COLO668 (cell line): ENCODE results near the gene PTPRD.
A peak's percentile ranks its signal among the peaks of the same experiment; 100 is the strongest.

ENCODE experiments used
- DNase-seq: peaks from one replicate; lab custom pipeline; 2025; ENCODE audit not compliant: unreplicated experiment; lab: John Stamatoyannopoulos, UW

PTPRD gene

DNA sequence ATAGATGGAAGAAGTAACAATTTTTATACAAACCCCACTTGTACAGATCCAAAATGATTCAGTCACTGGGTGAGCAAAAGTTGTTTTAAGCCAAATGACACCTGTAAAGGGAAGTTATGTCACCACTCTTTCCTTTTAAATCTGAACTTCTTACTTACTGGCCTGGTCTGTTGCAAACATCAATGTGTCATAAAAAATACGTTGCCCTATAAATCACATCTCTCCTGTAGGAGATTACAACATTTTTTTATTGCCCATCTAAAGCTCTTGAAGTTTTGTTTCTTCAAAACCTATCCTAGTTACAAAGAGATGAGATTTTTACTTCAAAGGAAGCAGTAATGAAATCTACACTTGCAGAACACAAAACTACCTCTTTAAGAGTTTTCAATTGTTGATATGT is 1725.4 kb downstream of the PTPRD start:
- no peak for DNase-seq

DNA sequence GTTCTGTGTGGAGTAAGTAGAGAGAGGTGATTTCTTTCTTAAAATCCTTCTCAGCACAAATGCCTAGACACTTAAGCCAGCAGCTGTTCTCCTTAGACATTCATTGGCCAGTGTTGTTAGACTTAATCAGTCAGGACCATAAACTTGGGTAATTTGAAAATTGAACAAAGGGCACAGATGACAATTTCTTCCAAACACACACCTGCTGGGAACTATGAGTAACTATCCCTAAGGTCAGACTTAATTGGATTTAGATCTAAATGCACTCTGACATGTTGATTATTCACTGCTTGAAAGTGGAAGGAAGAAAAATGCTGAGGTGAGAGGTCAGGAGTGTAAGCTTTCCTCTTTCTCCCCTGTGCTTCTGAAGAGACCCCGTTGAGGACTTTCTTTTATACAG is 1729.5 kb downstream of the PTPRD start:
- DNase-seq: no peak

DNA sequence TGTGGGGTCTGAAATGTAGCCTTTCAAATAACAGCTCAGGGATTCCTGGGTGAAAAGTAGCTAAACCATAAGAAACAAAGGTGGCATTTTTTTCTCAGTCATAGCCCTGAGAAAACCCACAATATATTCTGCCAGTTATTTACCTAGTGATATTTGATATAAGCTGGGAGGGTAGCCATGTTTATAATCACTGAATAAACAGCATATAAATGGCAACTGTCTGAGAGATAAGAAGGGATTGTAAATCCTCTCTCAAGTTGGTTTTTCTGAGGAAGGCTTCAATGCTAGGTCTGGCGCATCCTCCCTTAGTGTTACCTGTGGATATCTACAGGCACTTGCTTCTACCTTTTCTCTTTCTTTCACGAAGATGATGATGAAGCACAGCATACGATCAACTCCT is 1732.7 kb downstream of the PTPRD start:
- DNase-seq: no peak

DNA sequence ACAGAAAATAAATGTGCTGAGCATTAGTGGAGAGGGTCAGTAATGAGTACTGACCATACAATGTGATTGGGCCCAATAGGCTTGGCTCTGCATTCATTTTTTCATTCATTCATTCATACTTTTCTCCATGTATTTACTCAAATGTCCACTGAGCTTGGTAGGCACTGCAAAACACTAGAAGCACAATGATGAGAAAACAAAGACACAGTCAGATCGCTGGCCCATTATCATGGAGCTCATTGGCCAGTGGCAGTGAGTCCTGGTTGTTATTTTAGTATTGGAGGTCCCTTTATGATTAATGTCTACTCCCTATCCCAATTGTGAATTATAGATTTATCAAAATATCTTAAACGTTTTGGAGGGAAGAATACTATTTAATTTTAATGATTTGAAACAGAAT is 1733.5 kb downstream of the PTPRD start:
- DNase-seq: no peak

DNA sequence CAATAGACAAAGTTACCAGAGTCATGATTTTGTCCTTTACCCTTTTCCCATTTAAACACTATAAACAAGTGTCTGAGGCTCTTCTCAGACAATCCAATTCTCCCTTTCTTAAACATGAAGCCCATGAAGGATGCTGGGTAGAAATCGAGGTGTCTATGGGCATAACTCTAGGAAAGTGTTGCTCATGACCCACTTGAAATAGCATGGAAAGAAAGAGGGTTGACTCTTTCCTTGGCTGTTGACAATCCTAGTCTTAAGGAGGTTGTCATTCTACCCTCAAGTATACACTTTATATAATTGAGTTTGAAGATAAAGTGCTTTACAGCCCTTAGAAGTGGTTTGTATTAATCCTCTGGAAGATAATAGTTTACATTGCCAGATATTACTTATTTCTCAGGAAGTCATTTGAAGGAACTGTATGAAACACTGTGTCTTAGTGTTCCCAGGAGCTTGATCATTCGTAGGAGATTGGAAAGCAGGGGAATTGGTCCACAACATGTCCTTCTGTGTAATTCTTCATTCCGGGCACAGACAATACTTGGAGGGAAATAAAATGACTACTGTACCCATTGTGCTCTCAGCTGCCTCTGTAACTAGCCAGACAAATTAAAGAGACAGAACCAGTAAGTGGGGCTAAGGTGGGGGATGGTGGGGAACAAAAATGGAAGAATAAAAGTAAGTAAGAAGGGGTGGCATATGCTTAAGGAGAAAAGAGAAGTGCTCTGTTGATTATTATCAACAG is 1734.9 kb downstream of the PTPRD start:
- DNase-seq: no peak

DNA sequence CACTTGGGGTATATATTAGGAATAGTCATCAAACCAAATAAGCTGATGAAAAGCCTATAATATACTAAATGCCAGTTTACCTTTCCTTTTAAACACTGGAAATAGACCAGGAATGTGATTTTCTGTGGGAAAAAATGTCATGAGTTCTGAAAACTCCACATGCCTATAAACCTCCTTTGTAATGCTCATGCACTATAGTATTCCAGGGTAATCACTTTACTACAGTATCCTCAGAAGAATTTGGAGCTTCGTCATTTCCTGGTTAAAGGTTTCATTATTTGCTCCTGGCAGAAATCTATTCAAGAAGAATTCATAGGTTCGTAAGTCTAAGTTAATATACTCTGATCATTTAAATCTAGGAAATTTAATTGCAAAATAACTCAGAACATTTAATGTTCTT is 1736.5 kb downstream of the PTPRD start:
- DNase-seq: no peak

DNA sequence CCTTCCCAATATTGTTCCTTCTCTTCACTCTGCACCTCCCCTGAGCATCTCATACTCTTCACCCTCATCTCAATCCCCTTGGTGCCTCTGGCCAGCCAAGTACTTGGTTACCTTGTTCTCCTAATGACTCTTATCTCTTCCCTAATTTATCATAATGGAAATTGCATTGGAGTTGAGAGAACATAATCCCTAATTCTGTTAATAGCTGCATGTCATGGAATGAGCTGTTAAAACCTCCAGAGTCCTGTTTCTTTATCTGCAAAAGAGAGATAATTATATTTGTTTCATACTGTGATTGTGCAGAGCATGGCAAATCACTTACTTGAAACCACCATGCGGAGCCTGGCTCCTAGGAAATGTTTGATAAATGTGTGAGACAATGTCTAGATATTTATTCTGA is 1738.3 kb downstream of the PTPRD start:
- DNase-seq: no peak

DNA sequence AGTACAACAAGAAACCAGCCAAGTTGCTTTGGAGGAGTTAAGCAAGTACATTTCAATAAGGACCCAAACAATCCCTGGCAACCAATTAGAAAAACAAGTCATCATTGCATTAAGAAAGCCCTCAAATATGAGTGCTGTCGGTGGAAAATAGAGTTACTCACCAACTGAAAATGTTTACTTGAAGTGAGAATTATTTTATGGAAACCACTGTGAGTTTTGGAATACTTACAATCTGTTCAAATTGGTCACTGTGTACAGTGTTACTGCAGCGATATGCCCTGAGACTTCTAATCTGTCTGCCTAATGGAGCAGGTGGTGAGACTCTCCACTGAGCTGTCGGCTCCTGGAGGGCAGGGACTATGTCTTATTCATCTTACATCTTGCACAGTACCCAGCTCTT is 1740.0 kb downstream of the PTPRD start:
- DNase-seq: no peak

DNA sequence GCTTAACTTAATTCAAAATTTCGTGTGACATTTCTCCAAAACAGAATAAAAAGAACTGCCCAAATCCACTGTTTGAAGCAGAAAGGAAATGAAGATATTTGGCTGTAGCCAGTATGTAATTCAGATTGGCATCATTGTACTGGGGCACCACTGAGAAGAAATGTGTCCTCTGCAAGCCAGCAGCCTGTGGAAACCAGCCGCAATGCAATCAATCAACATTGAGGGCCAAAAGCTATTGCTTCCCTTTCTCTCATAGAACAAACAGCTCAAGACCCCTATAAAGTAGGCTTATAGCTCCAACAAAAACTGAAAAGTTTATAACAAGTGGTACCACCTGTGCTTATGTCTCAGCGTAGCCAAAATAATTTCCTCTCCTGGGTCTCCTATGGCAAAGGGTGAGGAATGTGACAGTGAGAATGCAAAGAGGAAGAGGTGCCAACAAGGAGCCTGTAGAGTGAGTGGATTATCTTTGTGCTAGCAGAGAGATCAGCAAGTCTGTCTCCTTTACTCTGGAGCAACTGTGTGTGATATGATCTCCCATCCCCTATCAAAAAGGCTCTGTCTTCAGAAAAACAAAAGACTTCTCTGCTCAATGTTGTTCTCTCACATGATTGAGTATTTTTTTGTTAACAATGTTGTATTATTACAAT is 1740.9 kb downstream of the PTPRD start:
- DNase-seq: no peak

DNA sequence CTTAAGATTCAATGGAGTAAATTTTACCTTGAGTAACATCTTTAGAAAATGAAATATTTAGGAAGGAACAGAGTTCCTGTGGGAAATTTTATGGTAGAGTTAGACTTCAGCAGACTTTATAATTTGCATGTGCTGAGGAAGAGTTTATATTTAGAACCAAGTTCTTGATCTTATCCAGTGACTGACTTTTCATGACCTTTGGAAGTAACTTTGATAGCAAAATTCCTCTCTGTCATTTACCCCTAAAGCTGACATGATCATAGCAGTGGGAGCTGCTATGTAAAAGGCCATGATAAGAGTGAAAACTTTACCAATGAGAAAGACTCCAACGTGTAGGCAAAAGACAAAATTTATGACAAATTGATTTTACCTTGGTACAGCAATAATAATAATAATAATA is 1741.4 kb downstream of the PTPRD start:
- no peak for DNase-seq

DNA sequence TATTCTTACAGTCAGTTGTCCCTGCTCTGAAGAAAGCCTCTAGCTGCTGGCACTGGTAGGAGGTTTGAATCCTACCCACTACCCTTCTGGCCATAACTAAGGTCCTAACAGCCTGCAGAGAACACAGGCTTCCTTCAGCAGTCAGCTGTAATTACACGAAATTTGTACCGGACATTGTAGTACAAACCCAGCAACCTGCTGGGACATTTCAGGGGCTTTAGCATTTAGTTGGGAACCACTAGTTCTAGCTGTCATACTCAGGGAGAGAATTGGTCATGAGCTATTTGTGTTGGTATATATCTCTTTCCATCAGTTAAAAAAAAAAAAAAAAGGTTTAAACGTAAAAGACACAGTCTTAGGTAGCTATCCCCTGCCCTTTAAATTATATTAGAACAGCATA is 1743.0 kb downstream of the PTPRD start:
- no peak for DNase-seq

DNA sequence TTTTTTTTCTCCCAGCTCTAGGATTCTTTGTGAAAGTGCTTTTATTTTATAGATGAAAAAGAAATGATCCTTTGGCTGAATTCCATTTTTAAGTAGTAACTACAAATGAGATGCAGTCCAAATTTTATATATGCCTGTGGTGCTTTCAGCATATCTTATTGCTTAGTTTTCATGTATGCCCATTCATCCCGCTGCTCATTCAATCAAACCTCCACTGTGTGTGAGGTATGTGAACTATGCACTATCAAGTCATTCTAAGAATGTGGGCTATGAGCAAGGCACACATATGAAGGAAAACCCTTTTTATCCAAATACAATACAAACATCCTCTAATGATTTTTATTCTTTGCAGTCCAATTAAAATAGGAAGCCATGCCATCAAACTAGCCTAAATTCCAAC is 1744.2 kb downstream of the PTPRD start:
- DNase-seq: no peak

DNA sequence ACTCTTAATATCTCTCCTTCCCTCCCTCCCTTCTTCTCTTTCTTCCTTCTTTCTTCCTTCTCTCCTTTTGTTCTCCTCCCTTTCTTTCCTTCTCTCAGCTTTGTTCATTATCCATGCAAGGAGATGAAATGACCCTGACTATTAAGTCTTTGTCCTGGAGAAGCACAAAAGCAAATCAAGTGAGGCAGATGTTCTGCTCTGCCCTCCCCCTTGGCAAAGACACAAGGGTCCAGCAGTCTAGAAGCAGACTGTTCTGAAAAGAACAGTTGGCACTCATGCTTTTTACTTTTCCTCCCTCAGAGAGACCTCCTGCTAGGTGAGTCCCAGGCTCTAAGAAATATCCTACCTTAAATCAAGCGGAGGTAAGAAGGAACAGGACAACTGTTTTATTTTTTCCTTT is 1745.7 kb downstream of the PTPRD start:
- no peak for DNase-seq

DNA sequence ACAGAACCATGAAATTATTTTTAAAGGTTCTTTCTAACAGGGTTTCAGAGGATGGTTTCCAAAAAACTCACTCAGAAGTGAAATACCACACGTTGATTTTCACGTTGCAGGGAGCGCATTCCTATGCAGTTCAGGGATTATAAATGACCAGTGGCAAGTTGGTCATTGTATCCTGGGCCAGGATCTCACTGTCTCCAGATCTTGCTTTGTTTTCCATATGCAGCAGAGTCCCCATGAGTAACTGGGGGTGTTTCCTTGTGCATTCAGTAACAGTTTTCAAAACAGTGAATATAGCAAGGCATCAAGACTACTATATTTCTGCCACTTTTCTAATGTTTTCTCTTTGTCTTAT is 1748.3 kb downstream of the PTPRD start:
- DNase-seq: no peak

DNA sequence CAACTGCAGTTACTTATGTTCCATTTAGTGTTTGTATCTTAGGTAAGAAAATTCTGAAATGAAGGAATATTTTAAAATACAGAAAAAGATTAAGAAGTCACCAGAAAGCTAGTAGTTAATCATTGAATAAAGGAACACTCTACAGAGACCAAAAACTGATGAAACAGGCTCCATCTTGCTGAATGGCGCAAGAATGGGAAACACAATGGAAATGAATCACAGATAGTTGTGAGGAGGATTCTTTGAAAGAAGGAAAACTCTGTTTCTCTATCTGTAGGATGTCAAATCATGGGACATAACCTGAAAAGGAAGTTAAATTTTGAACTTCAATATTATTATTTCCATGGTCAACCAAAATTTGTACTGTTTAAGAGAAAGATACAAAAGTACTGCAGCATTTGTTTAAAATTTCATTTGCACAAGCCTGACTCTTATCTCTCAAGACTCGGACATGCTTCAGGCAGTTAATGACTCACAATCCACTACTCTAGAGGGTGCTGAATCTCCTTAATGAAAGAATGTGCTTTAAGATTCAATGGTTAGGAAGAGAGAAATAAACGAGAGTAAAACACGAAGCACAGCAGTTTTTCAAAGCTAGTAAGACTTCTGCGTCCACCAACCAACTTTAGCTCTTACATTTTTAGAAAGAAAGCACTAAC is 1748.8 kb downstream of the PTPRD start:
- no peak for DNase-seq

DNA sequence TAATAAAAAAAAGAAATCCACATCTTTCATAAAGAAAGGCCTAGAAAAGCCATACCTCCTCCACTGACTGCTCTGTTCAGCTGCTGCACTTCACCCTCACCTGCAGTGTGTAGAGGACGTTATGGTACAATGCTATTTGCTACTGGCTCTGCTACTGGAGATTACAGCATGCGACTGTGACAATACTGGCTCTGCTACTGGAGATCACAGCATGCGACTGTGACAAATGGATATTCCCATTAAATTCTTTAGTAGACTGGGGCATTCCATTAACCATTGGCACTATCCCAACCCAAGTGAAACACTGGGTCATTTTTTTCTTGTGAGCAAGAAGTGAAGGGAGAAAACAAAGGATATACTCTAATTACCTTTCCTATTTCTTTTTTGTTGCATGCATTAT is 1749.7 kb downstream of the PTPRD start:
- no peak for DNase-seq

DNA sequence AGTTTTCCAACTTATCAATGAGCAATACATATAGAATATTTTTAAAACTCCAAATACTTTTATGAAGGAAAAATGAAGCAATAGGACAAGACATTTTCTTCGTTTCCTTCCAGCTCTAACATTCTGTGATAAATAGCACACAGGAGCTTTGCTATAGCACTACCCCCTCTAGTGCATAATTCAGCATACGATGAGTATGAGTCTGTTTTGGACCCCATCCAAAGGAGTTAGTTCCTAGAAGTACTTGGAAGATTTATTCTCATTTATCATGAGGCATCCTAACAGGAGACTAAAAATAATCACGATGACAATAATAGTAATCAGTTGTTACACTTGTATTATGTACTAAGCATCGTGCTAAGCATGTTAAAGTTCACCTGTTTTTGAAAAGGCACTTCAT is 1751.9 kb downstream of the PTPRD start:
- no peak for DNase-seq

DNA sequence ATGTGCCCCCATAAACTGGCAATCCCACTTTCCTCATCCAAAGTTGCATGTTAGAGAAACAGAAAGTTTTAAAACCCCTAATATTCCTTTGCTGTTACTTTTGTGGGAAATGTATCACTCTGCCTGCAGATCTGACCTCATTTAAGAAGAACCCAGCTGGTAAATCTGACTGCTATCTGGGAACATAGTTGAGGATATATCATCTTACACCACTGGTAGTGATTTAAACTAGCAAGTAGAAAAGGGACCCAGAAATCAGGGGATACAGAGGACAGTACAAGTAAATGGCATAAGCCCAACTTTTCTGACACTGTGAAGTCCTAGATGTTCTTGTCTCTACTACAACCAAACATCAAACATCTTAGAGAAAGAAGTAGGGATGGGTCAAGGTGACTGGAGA is 1752.7 kb downstream of the PTPRD start:
- no peak for DNase-seq

DNA sequence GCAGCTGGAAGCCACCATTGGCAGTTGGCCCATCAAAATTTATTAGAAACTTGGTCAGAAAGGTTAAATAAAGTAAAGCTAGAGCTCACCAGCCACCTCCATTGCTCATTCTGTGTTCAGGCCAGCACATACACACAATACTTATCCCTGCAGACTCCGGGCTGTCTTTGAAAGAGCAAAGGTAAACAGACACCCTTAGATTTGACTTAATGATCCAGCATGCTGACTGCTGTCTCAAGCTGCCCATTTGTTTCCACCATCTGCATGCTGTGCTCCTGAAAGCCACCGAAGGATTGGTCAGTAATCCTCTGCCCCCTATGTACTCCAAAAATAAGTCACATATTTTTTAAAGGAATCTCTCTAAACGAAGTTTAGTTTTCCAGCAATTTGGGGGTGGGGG is 1753.4 kb downstream of the PTPRD start:
- DNase-seq: no peak

DNA sequence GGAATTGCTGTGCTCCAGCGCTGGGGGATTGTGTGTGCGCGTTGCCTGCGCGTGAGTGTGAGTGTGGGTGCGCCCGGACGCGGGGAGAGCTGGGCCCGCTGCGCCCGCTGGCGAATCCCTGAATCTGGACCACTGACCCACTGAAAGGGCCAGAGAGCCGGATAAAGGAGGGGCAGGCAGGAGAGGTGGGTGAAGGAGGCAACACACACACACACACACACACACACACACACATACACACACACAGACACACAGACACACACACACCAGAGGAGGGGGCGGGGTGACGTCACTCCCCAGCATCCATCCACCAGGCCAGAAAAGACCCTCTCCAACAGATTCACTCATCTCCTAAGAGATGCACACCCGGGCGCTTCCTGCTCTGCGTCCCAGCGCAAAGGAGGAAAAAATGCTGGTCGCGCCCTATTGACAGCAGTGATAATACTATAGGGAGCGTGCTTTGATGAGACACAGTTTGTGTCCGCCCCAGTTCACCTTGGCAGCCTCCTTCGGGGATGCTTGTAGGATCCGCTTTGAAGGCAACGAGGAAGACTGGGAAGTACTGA is 1754.1 kb downstream of the PTPRD start:
- no peak for DNase-seq

DNA sequence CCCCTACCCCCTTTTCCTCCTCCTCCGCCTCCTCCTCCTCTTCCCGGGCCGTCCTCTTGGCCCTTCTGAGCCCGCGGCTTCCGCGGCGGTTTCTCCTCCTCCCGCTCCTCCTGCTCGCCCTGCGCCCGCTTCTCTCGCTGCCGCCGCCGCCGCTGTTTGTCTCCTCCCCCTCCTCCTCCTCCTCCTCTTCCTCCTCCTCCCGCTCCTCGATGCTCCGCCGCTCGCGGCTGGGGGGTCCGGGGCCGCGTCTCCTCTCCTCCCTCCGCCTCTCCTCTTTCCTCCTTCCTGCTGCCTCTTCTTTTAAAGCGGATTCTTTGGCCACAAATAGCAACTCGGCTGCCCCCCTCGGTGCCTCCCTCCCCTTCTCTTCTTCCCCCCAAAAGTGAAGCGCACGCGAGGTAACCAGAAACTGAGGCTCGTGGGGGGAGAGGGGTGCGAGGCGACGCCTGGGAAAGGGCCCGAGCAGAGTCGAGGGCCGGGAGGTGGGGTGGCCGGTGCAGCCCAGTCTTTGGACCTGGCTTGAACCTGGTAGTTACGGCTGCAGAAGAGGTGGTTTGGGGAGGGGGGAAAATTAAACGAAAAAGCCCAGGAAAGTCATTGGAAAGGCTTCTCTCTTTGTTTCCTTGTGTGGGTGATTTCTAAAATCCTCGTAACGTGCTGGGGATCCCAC is 1754.7 kb downstream of the PTPRD start:
- DNase-seq: peak; percentile 69
